H9 (cell line): ENCODE results near the gene SPINT2. TPM values are rescaled to one million over a fixed set of nuclear protein-coding genes. Genes with fewer than 3 reads are reported as not detected.
A peak's percentile ranks its signal among the peaks of the same experiment; 100 is the strongest.

Source experiments
- DNase-seq: peaks from one replicate; pipeline ENCODE4 v3.0.0-alpha.2; 2017
- H2AFZ ChIP-seq: one replicate; pipeline ENCODE4 v1.6.1; 2013; ENCODE audit warnings: mild to moderate bottlenecking, low read length, control low read depth, moderate library complexity
- H2AK5ac ChIP-seq: 2 replicates; pipeline ENCODE4 v1.6.1; 2013; ENCODE audit warnings: low read length, control low read depth, mixed read lengths; ENCODE audit not compliant: insufficient read length
- H2BK120ac ChIP-seq: one replicate; pipeline ENCODE4 v1.6.1; 2013; ENCODE audit warnings: low read depth, mild to moderate bottlenecking, low read length, control low read depth, inconsistent platforms; ENCODE audit not compliant: poor library complexity, severe bottlenecking
- H2BK12ac ChIP-seq: 2 replicates; pipeline ENCODE4 v1.6.1; 2013; ENCODE audit warnings: low read length, control low read depth, mixed read lengths, low read depth; ENCODE audit not compliant: insufficient read length
- H2BK15ac ChIP-seq: 2 replicates; pipeline ENCODE4 v1.6.1; 2013; ENCODE audit warnings: low read depth, low read length, control low read depth
- H2BK20ac ChIP-seq: one replicate; pipeline ENCODE4 v1.6.1; 2013; ENCODE audit warnings: low read depth, mild to moderate bottlenecking, low read length, control low read depth, inconsistent platforms; ENCODE audit not compliant: poor library complexity, severe bottlenecking
- H2BK5ac ChIP-seq: 2 replicates; pipeline ENCODE4 v1.6.1; 2013; ENCODE audit warnings: low read length, control low read depth, mixed read lengths; ENCODE audit not compliant: insufficient read length
- H3K14ac ChIP-seq: 2 replicates; pipeline ENCODE4 v1.6.1; 2013; ENCODE audit warnings: low read length, control low read depth; ENCODE audit not compliant: insufficient read depth
- H3K18ac ChIP-seq: 2 replicates; pipeline ENCODE4 v1.6.1; 2013; ENCODE audit warnings: low read depth, mild to moderate bottlenecking, mixed read lengths, low read length, control low read depth; ENCODE audit not compliant: insufficient read length
- H3K23ac ChIP-seq: 2 replicates; pipeline ENCODE4 v1.6.1; 2013; ENCODE audit warnings: low read length, control low read depth, mixed read lengths, low read depth; ENCODE audit not compliant: insufficient read length
- H3K23me2 ChIP-seq: 2 replicates; pipeline ENCODE4 v1.6.1; 2013; ENCODE audit warnings: low read depth, mild to moderate bottlenecking, mixed read lengths, low read length, control low read depth; ENCODE audit not compliant: insufficient read length, poor library complexity, severe bottlenecking
- H3K27ac ChIP-seq: 2 replicates; pipeline ENCODE4 v1.5.1; 2013; ENCODE audit warnings: low read length, control low read depth, mixed read lengths, low read depth; ENCODE audit not compliant: insufficient read length
- H3K27me3 ChIP-seq: 2 replicates; pipeline ENCODE4 v1.6.1; 2013; ENCODE audit warnings: low read length, control low read depth, inconsistent platforms; ENCODE audit not compliant: insufficient read depth
- H3K4ac ChIP-seq: 2 replicates; pipeline ENCODE4 v1.6.1; 2013; ENCODE audit warnings: low read depth, mild to moderate bottlenecking, control low read depth, inconsistent platforms, low read length, moderate library complexity
- H3K4me1 ChIP-seq: 2 replicates; pipeline ENCODE4 v1.6.1; 2013; ENCODE audit warnings: low read length, control low read depth, inconsistent platforms; ENCODE audit not compliant: insufficient read depth
- H3K4me2 ChIP-seq: 2 replicates; pipeline ENCODE4 v1.6.1; 2013; ENCODE audit warnings: low read length, control low read depth, mixed read lengths; ENCODE audit not compliant: insufficient read length, insufficient read depth
- H3K56ac ChIP-seq: 2 replicates; pipeline ENCODE4 v1.6.1; 2013; ENCODE audit warnings: low read depth, mild to moderate bottlenecking, mixed read lengths, low read length, control low read depth; ENCODE audit not compliant: insufficient read length
- H3K79me1 ChIP-seq: 2 replicates; pipeline ENCODE4 v1.6.1; 2013; ENCODE audit warnings: low read depth, mild to moderate bottlenecking, moderate library complexity, low read length, control low read depth, inconsistent platforms; ENCODE audit not compliant: insufficient read depth, poor library complexity, severe bottlenecking
- H3K79me2 ChIP-seq: 2 replicates; pipeline ENCODE4 v1.6.1; 2013; ENCODE audit warnings: low read length, control low read depth, inconsistent platforms; ENCODE audit not compliant: insufficient read depth
- H3K9ac ChIP-seq: 2 replicates; pipeline ENCODE4 v1.6.1; 2013; ENCODE audit warnings: low read length, control low read depth, mixed read lengths; ENCODE audit not compliant: insufficient read length; ENCODE audit errors: extremely low read depth
- H3K9me3 ChIP-seq: one replicate; pipeline ENCODE4 v1.6.1; 2013; ENCODE audit warnings: low read depth, low read length, inconsistent platforms; ENCODE audit not compliant: control insufficient read depth
- H3T11ph ChIP-seq: one replicate; pipeline ENCODE4 v1.6.1; 2013; ENCODE audit warnings: mild to moderate bottlenecking, low read length, control low read depth, inconsistent platforms
- H4K20me1 ChIP-seq: one replicate; pipeline ENCODE4 v1.6.1; 2013; ENCODE audit not compliant: control insufficient read depth, insufficient read length, insufficient read depth
- H4K5ac ChIP-seq: 2 replicates; pipeline ENCODE4 v1.6.1; 2013; ENCODE audit warnings: low read depth, mild to moderate bottlenecking, mixed read lengths, low read length, control low read depth; ENCODE audit not compliant: insufficient read length
- H4K8ac ChIP-seq: replicated peaks from 2 replicates; pipeline ENCODE4 v1.6.1; 2013; ENCODE audit warnings: low read length, control low read depth, mixed read lengths, low read depth; ENCODE audit not compliant: insufficient read length
- H4K91ac ChIP-seq: 2 replicates; pipeline ENCODE4 v1.6.1; 2013; ENCODE audit warnings: low read depth, mild to moderate bottlenecking, moderate library complexity, mixed read lengths, low read length, control low read depth; ENCODE audit not compliant: insufficient read length
- H3K27ac Mint-ChIP-seq, 3 experiments: 2 replicates in 2 of 3; 3 replicates in 1 of 3; pipeline ENCODE4 v1.8.0; 2020 to 2021; ENCODE audit warnings: mixed read lengths in 3 of 3, mild to moderate bottlenecking in 1 of 3, moderate library complexity in 1 of 3
- H3K27me3 Mint-ChIP-seq: 2 replicates; pipeline ENCODE4 v1.8.0; 2021; ENCODE audit warnings: low read depth, mild to moderate bottlenecking, moderate library complexity, mixed read lengths
- H3K36me3 Mint-ChIP-seq, 3 experiments: 2 replicates in 2 of 3; 3 replicates in 1 of 3; pipeline ENCODE4 v1.8.0; 2020 to 2021; ENCODE audit warnings: low read depth in 3 of 3, mixed read lengths in 3 of 3; ENCODE audit not compliant: insufficient read depth in 1 of 3
- H3K4me1 Mint-ChIP-seq, 2 experiments: 2 replicates each; pipeline ENCODE4 v1.8.0; 2020; ENCODE audit warnings: mixed read lengths in 2 of 2
- H3K4me3 Mint-ChIP-seq, 2 experiments: 2 replicates in 1 of 2; 3 replicates in 1 of 2; pipeline ENCODE4 v1.8.0; 2020 to 2021; ENCODE audit warnings: mild to moderate bottlenecking in 2 of 2, mixed read lengths in 2 of 2, moderate library complexity in 1 of 2
- H3K9me3 Mint-ChIP-seq, 2 experiments: 2 replicates in 1 of 2; 3 replicates in 1 of 2; pipeline ENCODE4 v1.8.0; 2020; ENCODE audit warnings: mild to moderate bottlenecking in 2 of 2, mixed read lengths in 2 of 2, moderate library complexity in 1 of 2
- WGBS: extraction: QIAGEN DNeasy Blood & Tissue Kit; methylation state at CpG from one replicate; pipeline ENCODE4 v1.1.7; 2013; ENCODE audit warnings: missing lambda C conversion rate, low lambda C conversion rate, mixed read lengths; ENCODE audit not compliant: insufficient read length; ENCODE audit errors: extremely low coverage; 5-methylcytosine and 5-hydroxymethylcytosine counted together
- total RNA-seq: library from RNA; stranded (reverse); gene quantifications from 2 replicates; pipeline ENCODE4 v1.2.1, GENCODE V29; 2021
- TF ChIP-seq, protein P1 (sequence below): fragments of 200-600 bp; sonication (generic); conservative IDR thresholded peaks from 3 replicates; pipeline ENCODE4 v1.8.0; 2021; ENCODE audit warnings: antibody characterized with exemption, mild to moderate bottlenecking

Gene SPINT2
- total RNA-seq, 1 experiment from 2014 or later: 283 TPM

DNA sequence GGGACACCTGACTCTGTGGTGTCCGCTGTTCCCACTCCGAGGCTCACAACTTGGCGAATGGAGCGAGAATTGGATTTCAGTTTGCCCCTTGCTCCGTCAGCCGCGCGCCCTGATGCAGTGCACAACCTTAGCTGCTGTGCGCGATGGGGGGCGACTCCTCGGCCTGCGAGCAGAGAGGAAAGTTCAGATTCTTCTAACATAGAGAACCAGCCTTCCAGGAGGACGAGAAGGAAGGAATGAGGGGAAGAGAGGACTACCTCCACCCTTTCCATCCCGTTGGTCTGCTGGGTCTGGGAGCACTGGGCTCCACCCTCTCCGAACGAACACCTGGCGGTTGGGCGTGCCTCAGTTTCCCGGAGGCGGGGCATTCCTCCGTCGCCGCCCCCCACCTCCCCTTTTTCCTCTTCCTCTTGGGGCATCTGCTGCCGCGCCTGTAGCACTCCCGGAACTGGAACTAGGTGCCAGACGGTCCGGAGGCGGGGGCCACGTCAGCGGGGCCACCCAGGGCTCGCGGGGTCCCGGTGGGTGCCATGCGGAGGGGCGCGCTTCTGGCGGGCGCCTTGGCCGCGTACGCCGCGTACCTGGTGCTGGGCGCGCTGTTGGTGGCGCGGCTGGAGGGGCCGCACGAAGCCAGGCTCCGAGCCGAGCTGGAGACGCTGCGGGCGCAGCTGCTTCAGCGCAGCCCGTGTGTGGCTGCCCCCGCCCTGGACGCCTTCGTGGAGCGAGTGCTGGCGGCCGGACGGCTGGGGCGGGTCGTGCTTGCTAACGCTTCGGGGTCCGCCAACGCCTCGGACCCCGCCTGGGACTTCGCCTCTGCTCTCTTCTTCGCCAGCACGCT, 55.3 kb downstream of the SPINT2 start, which contains the start of gene KCNK6:
KCNK6 (plus strand) TSS at position 425 of the 838 bp plus-strand sequence; CDS start at position 531, 106 bp downstream.
- no peak within 1 kb of the TSS for H2AFZ ChIP-seq
- H3K27ac ChIP-seq: no peak within 1 kb of the TSS
- no peak within 1 kb of the TSS for H3T11ph ChIP-seq
- no peaks in the 10 kb centered on the region for H3K9me3 ChIP-seq
- WGBS: no CpG with 5 or more reads among the region's 76 CpGs
- H2AK5ac ChIP-seq: no peak within 1 kb of the TSS
- H3K79me2 ChIP-seq: no peaks in the 10 kb centered on the region
- no peak within 1 kb of the TSS for H2BK20ac ChIP-seq
- no peak within 1 kb of the TSS for H3K4ac ChIP-seq
- no peak within 1 kb of the TSS for H3K14ac ChIP-seq
- no peak within 1 kb of the TSS for H4K91ac ChIP-seq
- Mint-ChIP-seq H3K9me3 (no peaks in the 10 kb centered on the region; a peak in 1 of 5 replicates), H3K27me3 (peaks cover 51% of the 10 kb centered on the region), H3K4me1 (peaks cover 14 to 31% of the 10 kb centered on the region in 2 experiments), H3K4me3 (peak within 1 kb of the TSS; percentile 67 to 86), H3K27ac (no peak within 1 kb of the TSS), H3K36me3 (no peaks in the 10 kb centered on the region; a peak in 1 of 7 replicates)
- H2BK5ac ChIP-seq: no peak within 1 kb of the TSS
- peaks cover 20% of the 10 kb centered on the region for H3K23me2 ChIP-seq
- TF ChIP-seq, protein P1, sequence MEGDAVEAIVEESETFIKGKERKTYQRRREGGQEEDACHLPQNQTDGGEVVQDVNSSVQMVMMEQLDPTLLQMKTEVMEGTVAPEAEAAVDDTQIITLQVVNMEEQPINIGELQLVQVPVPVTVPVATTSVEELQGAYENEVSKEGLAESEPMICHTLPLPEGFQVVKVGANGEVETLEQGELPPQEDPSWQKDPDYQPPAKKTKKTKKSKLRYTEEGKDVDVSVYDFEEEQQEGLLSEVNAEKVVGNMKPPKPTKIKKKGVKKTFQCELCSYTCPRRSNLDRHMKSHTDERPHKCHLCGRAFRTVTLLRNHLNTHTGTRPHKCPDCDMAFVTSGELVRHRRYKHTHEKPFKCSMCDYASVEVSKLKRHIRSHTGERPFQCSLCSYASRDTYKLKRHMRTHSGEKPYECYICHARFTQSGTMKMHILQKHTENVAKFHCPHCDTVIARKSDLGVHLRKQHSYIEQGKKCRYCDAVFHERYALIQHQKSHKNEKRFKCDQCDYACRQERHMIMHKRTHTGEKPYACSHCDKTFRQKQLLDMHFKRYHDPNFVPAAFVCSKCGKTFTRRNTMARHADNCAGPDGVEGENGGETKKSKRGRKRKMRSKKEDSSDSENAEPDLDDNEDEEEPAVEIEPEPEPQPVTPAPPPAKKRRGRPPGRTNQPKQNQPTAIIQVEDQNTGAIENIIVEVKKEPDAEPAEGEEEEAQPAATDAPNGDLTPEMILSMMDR: no peak
- H4K8ac ChIP-seq: no peak within 1 kb of the TSS
- H3K56ac ChIP-seq: no peak within 1 kb of the TSS
- no peak within 1 kb of the TSS for H2BK12ac ChIP-seq
- H3K18ac ChIP-seq: no peak within 1 kb of the TSS
- H3K4me1 ChIP-seq: no peaks in the 10 kb centered on the region
- no peak within 1 kb of the TSS for H3K9ac ChIP-seq
- H3K4me2 ChIP-seq: peak within 1 kb of the TSS; percentile 65
- H3K23ac ChIP-seq: no peak within 1 kb of the TSS
- H2BK15ac ChIP-seq: no peak within 1 kb of the TSS
- H4K5ac ChIP-seq: no peak within 1 kb of the TSS
- peaks cover 9% of the 10 kb centered on the region; the same call in 1 of the 2 replicates for H3K27me3 ChIP-seq
- no peaks in the 10 kb centered on the region for H3K79me1 ChIP-seq
- H2BK120ac ChIP-seq: no peak within 1 kb of the TSS
- H4K20me1 ChIP-seq: no peaks in the 10 kb centered on the region
- DNase-seq: peak; percentile 78
